Gastrocnemius medialis (tissue), 4 donors: ENCODE results near the gene RBM6.

Experiments
- POLR2A ChIP-seq, 2 donors: fragments of 450-650 bp; IDR thresholded peaks; one replicate each; pipeline ENCODE4 v1.6.1; 2017; ENCODE audit warnings: antibody characterized with exemption in 2 of 2, mild to moderate bottlenecking in 2 of 2, moderate library complexity in 2 of 2
- TF ChIP-seq, protein P1 (sequence below), 5 experiments: fragments of 450-650 bp in 3 of 5; fragments of 200-600 bp in 2 of 5; sonication (generic) in 2 of 5; IDR thresholded peaks in 4 of 5; conservative IDR thresholded peaks in 1 of 5; 1 replicate in 4 of 5; 2 replicates in 1 of 5; pipeline ENCODE4 v1.5.1; 2016 to 2019; ENCODE audit warnings: antibody characterized with exemption in 5 of 5, mild to moderate bottlenecking in 3 of 5, moderate library complexity in 3 of 5

DNA sequence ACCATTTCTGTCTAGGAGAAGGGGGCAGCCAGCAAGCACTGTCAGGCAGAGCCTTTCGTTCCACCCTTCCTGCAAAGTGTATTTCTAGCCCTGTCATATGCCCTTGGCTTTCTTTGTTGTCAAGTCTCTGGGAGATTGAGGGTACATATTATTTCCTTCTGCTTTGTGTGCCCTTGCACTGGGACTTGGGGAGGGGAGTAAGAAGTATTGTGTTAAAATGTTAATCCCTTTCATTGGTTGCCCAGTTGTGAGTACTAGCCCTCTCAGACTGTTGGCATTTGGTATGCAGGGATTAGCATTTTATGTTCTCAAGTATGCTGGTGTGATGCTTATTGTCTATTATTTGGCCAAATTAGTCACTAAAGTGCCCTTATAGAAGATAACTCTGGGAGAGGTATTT is 63.9 kb downstream of the RBM6 start:
- TF ChIP-seq, protein P1, sequence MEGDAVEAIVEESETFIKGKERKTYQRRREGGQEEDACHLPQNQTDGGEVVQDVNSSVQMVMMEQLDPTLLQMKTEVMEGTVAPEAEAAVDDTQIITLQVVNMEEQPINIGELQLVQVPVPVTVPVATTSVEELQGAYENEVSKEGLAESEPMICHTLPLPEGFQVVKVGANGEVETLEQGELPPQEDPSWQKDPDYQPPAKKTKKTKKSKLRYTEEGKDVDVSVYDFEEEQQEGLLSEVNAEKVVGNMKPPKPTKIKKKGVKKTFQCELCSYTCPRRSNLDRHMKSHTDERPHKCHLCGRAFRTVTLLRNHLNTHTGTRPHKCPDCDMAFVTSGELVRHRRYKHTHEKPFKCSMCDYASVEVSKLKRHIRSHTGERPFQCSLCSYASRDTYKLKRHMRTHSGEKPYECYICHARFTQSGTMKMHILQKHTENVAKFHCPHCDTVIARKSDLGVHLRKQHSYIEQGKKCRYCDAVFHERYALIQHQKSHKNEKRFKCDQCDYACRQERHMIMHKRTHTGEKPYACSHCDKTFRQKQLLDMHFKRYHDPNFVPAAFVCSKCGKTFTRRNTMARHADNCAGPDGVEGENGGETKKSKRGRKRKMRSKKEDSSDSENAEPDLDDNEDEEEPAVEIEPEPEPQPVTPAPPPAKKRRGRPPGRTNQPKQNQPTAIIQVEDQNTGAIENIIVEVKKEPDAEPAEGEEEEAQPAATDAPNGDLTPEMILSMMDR (IDR thresholded peaks at IDR 0.05 in 4 of 5, conservative IDR thresholded peaks at IDR 0.05 in 1 of 5): no peak
- TF ChIP-seq POLR2A (IDR thresholded peaks at IDR 0.05): no peak
